LNCaP clone FGC (cell line): ENCODE measurements around the gene CCND1.

ENCODE experiments used
- DNase-seq: peaks from one replicate; pipeline ENCODE4 v3.0.0-alpha.2; 2011; ENCODE audit warnings: low read depth
- H3K4me3 ChIP-seq: 2 replicates; pipeline ENCODE4 v1.5.1; 2011; ENCODE audit warnings: mild to moderate bottlenecking, low read depth, low read length, control low read depth
- TF ChIP-seq, protein P1 (sequence below): IDR thresholded peaks from 2 replicates; pipeline ENCODE4 v1.5.1; 2012; ENCODE audit warnings: mild to moderate bottlenecking; ENCODE audit not compliant: control insufficient read depth, insufficient read depth; ENCODE audit errors: extremely low read depth

Gene CCND1

DNA sequence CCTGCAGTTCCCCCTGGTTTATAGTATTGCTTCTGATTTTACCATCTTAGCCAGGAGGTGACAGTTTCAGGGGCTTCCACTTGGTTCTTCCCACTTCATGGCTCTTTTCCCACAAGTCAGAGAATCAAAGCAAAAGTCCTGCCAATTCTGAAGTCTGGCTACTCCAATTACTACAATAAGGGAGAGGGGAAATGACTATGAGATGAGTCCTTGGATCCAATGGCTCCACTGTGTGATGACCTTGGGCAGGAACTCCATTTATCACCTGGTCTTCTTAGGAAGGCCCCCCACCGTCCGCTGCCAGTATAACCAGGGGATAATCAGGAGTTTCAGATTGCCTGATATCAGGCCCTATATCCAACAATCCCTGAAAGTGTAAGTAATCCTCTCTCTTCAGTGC is 31.6 kb upstream of the CCND1 start:
- TF ChIP-seq, protein P1, sequence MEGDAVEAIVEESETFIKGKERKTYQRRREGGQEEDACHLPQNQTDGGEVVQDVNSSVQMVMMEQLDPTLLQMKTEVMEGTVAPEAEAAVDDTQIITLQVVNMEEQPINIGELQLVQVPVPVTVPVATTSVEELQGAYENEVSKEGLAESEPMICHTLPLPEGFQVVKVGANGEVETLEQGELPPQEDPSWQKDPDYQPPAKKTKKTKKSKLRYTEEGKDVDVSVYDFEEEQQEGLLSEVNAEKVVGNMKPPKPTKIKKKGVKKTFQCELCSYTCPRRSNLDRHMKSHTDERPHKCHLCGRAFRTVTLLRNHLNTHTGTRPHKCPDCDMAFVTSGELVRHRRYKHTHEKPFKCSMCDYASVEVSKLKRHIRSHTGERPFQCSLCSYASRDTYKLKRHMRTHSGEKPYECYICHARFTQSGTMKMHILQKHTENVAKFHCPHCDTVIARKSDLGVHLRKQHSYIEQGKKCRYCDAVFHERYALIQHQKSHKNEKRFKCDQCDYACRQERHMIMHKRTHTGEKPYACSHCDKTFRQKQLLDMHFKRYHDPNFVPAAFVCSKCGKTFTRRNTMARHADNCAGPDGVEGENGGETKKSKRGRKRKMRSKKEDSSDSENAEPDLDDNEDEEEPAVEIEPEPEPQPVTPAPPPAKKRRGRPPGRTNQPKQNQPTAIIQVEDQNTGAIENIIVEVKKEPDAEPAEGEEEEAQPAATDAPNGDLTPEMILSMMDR, result no peak
- H3K4me3 ChIP-seq, result no peak overlapping the region
- no peak for DNase-seq

DNA sequence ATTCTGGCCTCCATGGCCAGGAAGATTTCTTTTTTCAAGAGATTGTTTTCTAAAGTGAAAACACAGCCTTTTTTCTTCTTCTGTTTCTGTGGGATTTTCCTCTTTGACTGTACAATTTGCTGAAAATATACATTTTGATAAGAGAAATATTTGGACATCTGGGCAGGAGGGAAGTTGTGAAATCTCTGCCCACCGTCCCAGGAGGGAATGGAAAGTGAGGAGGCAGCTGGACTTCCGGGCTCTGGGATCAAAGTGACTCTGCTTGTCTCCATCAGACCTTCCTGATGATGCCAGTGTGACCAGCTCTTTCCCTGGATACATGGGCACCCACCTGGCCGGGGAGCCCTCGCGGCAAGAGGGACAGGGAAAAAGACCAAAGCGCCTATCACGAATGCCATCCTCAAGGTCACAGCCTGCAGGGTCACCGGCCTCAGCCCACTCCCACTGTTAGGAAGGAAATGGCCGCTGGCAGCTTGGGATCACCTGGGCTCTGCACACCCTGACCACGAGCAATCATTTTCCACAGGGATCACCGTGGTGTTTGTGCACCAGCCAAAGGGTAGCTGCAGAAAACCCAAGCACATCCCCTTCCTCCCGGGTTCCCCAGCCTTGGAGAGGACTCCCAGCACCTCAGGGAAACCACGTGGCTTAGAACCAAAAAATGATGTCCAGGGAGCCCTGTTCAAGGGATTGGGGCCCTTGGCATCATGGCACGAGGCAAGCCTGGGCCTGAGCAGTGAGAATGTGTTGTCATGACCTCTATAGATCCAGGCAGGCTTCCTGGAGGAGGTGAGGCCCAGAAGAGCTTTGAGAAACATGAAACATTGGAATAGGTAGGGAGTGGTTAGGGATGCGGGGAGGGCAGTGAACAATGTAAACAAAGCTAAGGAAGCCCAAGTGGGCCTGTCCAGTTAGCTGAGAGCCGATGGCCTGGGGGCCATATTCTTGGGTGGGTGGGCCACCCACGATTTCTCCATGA is 29.1 kb upstream of the CCND1 start:
- TF ChIP-seq, protein P1, result no peak
- no peak overlapping the region for H3K4me3 ChIP-seq
- DNase-seq, result no peak

DNA sequence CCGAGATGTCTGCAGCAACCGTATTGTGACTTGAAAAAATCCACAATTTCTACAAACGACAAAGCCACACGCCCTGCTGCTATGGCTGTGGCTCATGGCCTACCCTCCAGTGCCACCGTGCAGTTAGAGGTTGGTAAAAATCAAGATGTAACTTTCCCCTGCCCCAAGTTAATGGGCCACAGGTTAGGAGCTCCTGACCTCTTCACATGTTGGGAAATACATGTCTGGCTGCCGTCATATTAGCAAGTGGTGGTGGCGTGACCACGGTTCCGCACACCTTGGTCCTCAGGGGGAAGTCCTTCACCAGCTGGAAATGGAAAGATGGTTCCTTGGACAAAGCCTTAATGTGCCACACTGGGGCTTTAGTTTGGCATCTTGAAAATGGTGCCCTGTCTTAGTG is 27.4 kb upstream of the CCND1 start:
- no peak overlapping the region for H3K4me3 ChIP-seq
- DNase-seq, result no peak
- TF ChIP-seq, protein P1, result no peak

DNA sequence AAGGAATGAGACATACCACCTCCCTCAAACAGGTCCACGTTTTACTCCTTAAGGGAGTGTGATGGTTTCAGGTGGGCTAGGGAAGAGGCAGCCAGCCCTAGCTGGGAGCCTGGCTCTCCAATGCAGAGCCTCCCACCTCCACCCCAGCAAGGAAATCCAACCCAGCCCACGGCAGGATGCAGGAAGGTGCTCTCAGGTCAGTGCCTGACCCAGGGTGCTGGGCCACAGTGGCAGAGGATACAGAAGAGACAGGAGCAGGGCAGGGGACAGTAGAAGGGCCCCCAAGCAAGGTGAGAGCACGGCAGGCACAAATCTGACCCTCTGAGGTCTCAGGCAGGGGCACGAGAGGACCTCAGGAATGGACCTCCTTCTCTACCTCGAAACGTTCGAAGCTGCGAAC is 26.9 kb upstream of the CCND1 start:
- TF ChIP-seq, protein P1, result no peak

DNA sequence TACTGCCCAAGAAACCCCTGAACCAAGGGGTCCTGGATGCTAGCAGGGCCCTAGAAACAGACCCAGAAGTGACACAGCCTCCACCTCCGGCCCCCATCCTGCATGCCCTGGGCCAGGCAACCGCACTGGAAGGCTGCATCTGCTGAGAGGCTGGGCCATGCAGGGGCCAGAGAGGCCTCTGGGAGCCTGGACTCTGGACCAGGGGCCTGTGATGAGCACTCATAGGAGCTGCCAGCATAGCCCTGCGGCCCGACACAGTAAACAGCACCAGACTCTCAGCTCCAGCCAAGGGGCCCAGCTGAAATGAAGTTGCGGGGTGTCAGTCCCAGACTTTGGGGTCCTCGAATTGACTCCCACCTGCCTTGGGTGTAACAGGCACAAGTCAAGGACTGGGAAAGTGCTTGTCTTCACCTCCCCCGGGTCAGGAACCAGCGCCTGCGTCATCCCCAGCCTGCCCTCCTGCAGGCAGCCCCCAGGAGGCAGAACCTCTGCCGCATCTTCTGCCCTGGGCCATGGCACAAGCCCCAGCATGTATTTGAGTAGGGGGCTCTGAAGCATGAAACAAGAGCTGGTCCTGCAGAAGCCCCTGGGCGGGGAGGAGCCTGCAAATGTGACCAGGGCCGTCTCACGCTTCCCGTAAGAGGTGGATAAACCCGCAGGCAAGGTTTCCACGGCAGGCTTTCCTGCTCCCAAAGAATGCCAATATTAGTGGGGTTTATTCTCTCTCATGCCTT is 25.2 kb upstream of the CCND1 start:
- H3K4me3 ChIP-seq, result no peak overlapping the region
- DNase-seq, result no peak
- TF ChIP-seq, protein P1, result no peak

More for the DNA sequence above, 26.9 kb upstream of the CCND1 start:
- no peak for DNase-seq
- no peak overlapping the region for H3K4me3 ChIP-seq

DNA sequence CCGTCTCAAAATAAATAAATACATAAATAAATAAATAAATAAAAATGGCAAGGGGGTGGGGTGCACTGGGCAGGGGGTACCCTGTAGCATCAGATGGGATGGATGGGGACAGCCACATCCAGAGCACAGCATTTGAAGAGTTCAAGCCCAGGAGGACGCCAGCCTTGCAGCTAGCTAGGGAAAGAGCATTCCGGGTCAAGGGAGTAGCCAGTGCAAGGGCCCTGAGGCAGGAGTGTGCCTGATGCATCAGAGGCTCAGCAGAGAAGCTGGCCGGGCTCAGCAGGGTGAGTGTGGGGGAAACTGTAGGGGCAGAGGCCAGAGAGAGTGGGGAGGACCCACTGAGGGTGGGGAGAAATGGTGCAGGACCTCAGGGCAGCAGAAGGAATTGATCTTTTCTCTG is 23.7 kb upstream of the CCND1 start:
- TF ChIP-seq, protein P1, result no peak
- no peak for DNase-seq
- no peak overlapping the region for H3K4me3 ChIP-seq
